GM12872 (cell line): ENCODE results near the gene NPHP4.

Experiments
- TF ChIP-seq, protein P1 (sequence below): IDR thresholded peaks from 3 replicates; pipeline ENCODE4 v1.5.1; 2011; ENCODE audit warnings: low read depth, mild to moderate bottlenecking, low read length, moderate library complexity; ENCODE audit not compliant: insufficient read depth

The NPHP4 gene

DNA sequence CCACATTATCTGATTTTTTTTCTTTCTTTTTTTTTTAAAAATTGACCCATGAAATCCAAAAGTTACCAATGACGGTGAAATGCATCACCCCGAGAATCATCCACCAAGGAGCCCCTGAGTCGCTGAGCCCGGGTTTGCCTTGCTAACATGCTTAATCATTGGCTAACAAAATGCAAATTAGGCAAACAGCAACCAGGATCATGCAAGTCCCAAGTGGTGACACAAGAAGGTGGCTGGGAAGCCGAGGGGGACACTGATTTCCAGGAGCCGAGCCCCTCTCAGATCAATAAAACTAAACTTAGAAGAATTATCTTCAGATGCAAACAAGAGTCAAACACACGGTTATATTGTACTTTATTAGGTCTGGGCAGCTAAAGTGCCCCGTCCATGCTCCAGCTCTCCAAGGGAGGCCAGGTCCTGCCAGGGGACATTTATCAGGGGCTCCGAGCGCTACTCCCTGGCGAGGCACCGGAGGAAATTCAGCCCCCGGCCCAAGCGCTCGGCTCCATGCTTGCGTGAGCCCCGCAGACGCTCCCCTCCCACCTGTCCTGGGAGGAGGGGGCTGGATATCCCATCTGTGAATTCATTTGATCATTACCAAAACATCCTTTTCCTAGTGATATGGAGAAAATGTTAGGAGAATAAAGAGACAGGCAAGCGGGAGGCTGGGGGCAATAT, 154.1 kb downstream of the NPHP4 start:
- TF ChIP-seq, protein P1, sequence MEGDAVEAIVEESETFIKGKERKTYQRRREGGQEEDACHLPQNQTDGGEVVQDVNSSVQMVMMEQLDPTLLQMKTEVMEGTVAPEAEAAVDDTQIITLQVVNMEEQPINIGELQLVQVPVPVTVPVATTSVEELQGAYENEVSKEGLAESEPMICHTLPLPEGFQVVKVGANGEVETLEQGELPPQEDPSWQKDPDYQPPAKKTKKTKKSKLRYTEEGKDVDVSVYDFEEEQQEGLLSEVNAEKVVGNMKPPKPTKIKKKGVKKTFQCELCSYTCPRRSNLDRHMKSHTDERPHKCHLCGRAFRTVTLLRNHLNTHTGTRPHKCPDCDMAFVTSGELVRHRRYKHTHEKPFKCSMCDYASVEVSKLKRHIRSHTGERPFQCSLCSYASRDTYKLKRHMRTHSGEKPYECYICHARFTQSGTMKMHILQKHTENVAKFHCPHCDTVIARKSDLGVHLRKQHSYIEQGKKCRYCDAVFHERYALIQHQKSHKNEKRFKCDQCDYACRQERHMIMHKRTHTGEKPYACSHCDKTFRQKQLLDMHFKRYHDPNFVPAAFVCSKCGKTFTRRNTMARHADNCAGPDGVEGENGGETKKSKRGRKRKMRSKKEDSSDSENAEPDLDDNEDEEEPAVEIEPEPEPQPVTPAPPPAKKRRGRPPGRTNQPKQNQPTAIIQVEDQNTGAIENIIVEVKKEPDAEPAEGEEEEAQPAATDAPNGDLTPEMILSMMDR = no peak

DNA sequence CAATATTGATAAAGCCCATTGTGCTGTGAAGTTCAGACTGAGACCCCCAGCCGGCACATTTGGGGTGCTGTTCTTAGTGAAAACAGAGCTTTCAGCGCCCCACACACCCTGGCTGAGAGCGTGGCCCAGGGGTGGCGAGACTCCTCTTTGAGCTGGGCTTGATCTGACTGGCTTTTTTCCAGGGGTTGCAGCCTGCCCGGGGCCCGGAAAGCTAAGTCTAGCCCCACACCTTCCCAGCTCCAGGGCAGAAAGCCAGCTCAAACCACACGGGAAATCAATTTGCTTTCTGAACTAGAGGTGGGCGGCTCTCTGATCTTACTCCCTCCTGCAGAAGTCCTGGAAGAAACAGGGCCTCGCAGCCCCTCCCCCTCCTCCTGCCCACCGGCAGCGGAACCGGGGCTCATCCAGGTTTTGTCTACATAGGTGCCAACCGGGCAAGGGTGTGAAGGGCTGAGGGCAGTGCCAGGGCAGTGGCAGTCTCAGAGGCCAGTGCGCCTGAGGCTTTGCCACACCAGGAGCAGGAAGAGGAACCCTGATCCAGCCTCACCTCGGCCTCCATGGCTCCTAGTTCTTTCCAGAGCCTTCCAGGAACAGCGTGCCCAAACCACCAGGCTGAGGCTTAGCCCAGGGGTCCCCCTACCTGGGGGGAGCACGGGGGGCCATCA, 155.3 kb downstream of the NPHP4 start:
- TF ChIP-seq, protein P1 = no peak

DNA sequence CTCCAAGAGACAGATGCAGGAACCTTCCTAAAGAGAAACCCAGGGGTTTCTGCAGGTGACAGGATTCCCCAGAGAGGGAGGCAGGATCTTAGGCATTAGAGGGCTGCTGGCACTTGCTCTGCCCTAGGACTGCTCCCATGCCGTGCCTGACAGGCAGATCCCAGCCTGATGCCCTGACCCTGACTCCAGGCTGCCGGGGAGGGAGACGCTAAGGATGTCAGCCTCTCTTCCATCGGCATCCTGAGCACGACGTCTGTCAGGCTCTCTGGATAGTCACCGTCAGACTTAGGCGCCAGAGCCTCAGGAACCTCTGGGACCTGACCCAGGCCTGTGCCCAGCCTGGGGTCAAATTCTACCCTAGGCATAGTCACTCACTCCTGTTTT, 157.1 kb downstream of the NPHP4 start:
- TF ChIP-seq, protein P1 = no peak

DNA sequence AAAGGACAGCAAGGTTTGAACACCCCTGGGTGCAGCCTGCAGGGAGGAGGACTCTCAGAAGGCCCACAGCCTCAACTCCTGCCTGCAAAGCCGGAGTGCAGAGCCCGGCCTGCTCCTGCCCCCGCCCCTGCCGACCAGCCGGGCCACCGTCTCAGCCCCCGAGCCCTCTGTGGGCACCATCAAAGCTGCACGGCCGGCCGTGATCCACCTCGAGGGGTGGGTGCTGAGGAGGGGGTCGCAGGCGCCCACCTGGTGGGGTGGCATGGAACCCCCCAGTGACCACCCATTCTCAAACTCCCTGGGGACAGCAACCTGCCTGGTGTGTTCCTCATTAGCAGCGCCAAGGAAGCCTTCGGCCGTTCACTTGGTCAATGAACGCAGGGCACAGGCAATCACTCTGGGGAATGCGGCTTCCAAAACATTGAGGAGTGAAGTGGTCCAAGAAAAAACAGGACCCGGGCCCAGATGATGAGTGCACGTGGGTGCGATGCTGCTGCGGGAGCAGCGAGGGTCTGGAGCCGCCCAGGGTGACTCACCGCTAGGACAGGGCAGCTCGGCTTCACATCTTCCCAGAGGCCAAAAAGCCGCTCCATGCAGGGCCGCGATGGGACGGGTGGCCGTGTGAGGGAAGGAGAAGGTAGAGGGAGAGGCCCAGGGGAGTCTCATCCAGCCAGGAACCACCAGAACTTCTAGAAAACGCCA, 157.6 kb downstream of the NPHP4 start:
- TF ChIP-seq, protein P1 = no peak

DNA sequence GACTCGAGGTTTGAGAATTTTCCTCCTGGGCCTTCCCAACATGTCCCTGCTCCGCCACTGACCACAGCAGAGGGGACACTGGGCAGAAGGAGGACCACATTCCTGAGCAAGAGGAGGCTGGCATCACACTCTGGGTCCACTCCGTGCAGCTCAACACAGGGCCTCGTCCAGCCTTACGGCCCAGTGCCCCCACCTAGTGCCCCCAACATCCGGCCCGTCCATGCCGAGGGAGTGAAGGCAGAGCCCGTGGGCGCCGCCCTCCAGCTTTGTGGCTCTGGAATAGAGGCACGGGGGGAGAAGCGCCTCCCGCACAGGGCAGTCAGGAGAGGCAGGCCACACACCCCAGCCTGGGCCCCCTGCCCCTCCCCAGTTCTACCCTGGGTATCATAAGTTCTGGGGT, 158.3 kb downstream of the NPHP4 start:
- TF ChIP-seq, protein P1 = no peak

DNA sequence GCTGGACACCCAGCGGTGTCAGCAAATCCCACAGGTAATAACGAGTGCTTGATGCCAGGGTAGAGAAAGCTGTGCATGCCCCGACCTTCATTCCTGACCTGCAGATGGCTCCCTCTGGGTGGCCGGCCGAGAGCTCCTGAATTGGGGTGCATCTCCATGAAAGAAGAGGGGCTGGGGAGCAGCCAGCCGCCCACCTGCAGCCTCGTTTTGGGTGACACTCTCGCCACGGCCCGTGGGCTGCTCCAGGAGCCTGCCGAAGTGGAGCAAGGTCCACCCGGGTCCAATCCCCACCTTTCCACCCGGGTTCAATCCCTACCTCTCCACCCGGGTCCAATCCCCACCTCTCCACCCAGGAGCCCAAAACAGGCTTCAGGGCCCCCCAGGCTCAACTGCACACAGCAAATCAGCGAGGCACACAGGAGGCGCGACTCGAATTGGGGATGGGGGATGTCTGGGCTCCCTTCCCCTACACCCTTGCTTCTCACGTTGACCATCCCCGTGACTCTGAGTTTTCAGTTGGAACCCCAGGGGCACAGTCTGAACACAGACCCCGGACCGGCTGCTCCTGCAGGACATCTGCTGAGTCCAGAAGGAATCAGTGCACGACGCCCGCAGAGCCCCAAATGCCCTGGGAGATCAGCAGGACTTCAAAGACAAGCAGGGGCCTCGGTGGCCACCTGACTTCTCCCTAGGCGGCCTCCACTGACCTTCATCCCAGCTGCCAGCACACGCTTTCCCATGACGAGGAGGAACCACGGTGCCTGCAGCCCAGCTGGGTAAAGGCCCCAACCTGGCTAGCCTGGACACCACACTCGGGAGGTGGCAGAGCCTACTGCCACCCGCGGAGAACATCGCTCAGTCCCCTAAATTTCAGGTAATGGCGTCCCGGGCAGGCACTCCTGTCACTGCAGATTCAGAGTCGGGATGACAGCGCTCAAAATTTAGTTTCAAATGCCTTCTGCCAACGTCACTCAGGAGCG, 159.0 kb downstream of the NPHP4 start:
- TF ChIP-seq, protein P1 = no peak
